Inflammatory macrophage treated with lipopolysaccharide for 4 hours (primary cell): ENCODE results near the gene KNSTRN.

Source experiments
- DNase-seq: peaks from one replicate; pipeline ENCODE4 v3.0.0-alpha.2; 2020

The KNSTRN gene

GRCh38 chr15:40367371-40367685, 15.2 kb upstream of the KNSTRN start:
- DNase-seq, result no peak

- peak; percentile 91 for DNase-seq
These were observed 14.6 kb upstream of the KNSTRN start for GRCh38 chr15:40367686-40368611.

GRCh38 chr15:40368719-40369473, 13.6 kb upstream of the KNSTRN start:
- no peak for DNase-seq

- DNase-seq, result no peak
These were observed 13.0 kb upstream of the KNSTRN start for GRCh38 chr15:40369474-40369869.

- DNase-seq, result no peak
These were observed 12.6 kb upstream of the KNSTRN start for GRCh38 chr15:40369971-40370370.

- peak; percentile 38 for DNase-seq
These were observed 9.5 kb upstream of the KNSTRN start for GRCh38 chr15:40372981-40373380.

- no peak for DNase-seq
These were observed 4.9 kb upstream of the KNSTRN start for GRCh38 chr15:40377606-40378005.

- no peak for DNase-seq
These were observed 3.1 kb upstream of the KNSTRN start for GRCh38 chr15:40379374-40379773.

DNA sequence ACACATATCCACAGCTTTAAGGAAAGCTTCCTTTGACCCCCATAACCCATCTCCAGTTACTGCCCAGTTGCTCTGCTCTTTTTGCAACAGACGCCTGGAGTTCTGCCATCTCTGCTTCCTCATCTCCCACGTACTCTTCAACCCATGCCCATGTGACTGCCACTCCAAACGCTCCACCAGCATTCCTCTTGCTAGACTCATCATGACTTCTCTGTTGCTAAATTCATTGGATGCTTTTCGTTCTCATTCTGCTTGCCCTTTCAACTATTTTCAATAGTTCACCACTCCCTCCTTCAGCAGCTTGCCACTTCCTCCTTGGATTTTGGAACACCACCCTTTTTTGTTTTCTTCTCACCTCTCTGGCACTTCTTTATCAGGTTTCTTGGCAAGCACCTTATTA, 2.7 kb upstream of the KNSTRN start:
- peak; percentile 91 for DNase-seq

GRCh38 chr15:40380636-40381035, 1.9 kb upstream of the KNSTRN start:
- no peak for DNase-seq

- no peak for DNase-seq
These were observed 547 bp upstream of the KNSTRN start for GRCh38 chr15:40381818-40382529.

GRCh38 chr15:40386480-40386879, 4.0 kb downstream of the KNSTRN start:
- no peak for DNase-seq

- peak; percentile 97 for DNase-seq
These were observed 6.7 kb downstream of the KNSTRN start for GRCh38 chr15:40388941-40389823.

GRCh38 chr15:40389824-40390595, 7.5 kb downstream of the KNSTRN start:
- DNase-seq, result no peak

GRCh38 chr15:40392986-40393948, 10.7 kb downstream of the KNSTRN start:
- DNase-seq, result peak; percentile 45

DNA sequence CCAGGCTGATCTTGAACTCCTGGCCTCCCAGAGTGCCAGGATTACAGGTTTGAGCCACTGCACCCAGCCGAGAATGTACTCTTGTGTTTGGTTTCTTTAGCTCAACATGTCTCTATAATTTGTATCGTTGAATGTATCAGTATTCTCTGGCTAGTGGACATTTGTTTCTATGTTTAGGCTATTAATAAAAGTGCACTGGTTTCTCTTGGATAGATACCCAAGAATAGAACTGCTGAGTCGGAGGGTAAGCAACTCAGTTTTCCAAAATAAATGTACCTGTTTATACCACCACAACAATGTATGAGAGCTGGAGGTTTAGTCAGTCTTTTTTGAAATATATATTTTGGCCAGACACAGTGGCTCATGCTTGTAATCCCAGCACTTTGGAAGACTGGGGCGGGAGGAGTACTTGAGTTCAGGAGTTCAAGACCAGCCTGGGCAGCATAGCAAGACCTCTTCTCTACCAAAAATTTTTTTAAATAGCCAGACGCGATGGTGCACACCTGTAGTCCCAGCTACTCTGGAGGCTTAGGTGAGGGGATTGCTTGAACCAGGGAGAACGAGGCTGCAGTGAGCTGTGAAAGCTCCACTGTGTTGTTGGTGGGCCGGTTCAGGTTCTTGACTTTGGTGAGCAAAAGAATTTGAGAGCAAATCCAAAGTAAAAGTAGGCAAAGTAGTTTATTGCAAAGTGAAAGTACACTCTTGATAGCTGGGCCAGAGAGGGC, 15.3 kb downstream of the KNSTRN start:
- no peak for DNase-seq

DNA sequence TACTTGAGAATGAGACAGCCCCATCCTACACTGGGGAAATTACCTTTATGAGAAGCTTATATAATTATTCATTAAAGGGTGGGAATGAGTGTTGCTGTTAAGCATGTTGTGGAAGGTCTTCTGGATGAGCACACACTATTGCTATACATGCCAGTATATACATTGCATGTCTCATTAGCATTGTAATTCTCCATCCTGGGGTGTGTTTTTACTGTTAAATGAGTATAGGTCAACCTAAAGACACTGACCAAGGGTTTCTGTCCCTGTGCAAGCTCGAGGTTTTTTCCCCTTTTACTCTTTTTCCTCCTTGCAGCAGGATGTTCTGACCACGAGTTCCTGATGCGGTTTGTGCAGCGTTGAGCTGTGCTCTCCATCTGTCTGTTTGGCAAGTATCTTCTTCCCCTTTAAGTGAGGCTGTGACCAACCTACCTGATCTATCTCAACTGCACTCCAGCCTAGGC, 15.9 kb downstream of the KNSTRN start:
- DNase-seq, result peak; percentile 82

DNA sequence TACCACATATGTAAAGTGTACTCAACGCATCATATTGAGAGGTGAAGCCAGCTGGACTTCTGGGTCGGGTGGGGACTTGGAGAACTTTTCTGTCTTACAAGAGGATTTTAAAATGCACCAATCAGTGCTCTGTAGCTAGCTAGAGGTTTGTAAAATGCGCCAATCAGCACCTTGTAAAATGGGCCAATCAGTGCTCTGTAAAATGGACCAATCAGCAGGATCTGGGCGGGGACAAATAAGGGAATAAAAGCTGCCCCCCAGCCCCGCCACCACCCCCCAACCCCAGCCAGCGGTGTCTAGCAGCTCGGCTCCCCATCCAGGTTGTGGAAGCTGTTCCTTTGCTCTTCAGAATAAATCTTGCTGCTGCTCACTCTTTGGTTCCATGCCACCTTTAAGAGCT, 16.8 kb downstream of the KNSTRN start:
- no peak for DNase-seq
